GM19025 (cell line): ENCODE data around the gene SIRT6.
"Not testable (repeated sequence)": the region's sequence is repeated elsewhere in the genome, so short reads cannot be mapped to it uniquely, and the experiment has no call there.

Experiments used
- ATAC-seq: cut with Tn5 transposase; IDR thresholded peaks from one replicate; pipeline ENCODE4 v1.9.1; 2021; ENCODE audit warnings: mild to moderate bottlenecking, low read depth, moderate library complexity; ENCODE audit not compliant: unreplicated experiment

Gene SIRT6

DNA sequence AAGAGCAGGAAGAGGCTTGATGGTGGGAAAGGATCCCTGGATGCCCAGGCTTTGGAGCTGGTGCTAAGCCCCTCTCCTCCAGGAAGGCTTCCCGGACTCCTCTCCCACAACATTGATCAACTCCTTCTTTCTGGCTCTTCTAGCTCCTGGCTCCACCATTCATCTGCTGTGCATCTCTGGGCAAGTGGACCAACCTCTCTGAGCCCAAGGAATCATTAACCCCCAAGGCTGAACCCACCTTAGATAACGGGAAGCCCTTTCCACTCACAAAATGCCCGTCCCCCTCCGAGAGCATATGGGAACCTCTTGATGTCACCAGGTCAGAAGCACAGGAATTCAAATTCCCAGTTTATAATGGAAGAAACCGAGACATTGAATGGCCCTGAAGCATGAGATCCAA, 5.2 kb downstream of the SIRT6 start:
- no peak for ATAC-seq

DNA sequence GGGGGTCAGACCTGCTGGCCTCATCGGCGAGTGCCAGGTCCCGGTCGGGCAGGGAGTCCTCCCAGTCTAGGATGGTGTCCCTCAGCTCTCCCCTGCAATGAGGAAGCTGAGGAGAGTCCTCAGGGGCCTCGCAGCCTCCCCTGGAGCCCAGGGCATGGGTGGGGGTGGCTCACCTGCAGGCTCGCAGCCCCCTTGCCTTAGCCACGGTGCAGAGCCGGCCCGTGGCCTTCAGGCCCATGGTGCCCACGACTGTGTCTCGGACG, 6.8 kb downstream of the SIRT6 start:
- ATAC-seq = no peak

DNA sequence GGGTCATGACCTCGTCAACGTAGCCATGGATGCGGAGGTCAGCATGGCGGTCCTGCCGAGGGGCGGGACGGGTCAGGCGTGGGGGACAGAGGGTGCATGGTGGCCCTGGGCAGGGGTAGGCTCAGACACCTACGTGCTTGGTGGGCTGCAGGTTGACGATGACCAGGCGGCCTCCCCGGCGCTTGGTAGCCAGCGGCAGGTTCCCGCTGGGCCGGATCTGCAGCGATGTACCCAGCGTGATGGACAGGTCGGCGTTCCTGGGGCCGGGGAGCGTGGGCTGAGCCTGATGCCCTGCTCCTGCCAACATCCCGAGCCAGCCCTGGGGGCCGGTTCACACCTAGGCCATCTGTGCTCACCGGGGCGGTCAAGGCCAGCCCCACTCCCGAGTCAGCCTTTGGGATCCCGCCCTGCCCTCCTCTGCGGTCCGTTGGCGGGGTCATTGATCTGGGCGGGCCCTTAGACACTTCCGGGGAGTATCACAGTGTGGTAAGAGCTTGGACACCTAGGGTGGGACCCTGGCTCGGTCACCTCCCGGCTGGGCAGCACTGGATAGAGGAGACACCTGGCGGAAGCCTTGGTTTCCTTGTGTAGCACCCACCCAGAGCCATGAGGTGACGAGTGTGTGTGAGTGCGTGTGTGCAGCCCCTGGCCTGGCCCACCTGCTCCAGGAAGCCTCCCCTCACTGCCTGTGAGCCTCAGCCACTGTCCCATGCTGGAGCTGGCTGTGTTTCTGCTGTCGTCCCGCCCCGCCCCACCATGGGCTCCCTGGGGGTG, 7.3 kb downstream of the SIRT6 start:
- no peak for ATAC-seq

DNA sequence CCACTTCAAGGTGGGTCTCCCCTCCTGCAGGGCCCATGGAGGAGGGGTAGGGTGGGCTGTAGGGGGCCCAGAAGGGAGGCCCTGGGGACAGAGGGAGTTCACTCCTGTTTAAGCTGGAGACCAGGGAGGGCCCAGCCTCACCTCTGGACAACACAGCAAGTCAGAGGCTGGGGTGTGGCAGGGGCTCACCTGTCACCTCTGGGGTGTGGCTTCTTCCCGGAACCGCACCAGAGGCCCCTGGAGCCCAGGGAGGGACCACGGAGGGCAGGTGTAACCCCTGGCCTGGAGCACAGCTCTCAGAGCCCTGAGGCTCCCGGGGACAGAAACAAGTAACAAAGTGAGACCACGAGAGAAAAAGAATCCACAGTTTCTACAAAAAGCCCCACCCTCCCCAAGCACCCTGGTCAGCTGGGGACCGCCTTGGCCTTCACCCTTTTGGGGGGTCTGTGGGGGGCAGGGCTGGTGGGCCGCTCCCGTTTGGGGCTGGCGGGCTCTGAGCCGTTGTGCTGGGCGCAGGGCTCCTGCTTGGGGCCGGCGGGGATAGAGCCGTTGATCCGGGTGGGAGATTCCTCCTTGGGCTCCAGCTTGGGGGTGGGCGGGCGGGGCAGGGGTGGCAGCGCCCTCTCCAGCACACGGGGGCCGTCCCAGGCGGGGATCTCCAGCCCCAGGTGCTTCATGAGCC, 8.0 kb downstream of the SIRT6 start:
- ATAC-seq = no peak

DNA sequence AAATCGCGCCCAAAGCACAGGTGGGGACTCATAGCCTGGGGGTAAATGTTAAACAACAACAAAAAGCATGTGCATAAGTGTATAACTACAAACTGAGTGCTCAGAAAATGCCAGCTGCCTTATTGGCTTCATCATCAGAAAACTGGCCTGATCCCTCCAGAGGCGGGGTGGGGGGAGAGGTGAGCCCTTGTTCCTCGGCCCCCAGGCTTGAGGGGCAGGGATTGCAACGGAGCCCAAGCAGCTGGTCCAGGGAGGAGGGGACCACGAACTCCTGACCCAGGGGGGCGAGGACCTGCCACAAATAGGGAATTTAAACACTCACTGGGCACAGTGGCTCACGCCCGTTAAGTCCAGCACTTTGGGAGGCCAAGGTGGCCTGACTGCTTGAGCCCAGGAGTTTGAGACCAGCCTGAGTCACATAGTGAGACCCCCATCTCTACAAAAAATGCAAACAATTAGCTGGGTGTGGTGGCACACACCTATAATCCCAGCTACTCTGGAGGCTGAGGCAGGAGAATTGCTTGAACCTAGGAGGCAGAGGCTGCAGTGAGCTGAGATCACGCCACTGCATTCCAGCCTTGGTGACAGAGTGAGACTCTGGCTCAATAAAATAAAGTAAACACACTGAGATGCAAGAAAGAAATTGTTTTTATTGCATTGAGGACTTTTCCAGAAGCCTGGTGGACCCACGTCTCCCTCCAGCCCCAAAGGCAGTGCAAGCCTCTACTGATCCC, 8.7 kb downstream of the SIRT6 start:
- no peak for ATAC-seq

DNA sequence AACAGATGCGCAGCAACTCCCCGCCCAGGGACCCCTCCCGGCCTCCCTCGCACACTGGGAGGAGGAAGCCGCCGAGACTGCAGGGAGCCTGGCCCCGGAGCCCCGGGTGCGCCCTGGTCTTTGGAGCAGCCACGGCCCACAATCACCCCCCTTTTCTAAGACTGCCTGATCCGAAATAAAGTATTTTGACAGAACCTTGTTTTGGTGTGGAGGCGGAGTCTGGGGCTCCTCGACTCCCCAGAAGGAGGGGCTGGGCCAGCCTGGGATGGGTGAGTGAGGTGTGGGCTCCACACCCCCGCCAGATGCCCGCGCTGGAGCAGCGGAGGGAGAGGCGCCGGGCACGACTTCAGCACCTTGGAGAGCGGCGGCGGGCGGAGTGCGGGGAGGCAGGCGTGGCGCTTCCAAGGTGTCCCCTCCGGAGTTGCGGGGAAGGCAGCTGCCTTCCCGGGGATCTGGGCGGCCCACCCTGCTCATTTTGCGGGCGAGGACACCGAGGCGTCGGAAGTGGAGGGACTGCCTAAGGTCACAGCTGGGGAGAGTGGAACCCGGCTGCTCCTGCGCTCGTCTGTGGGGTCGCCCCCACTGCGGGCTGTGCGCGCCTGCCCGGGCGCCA, 9.4 kb downstream of the SIRT6 start:
- no peak for ATAC-seq

DNA sequence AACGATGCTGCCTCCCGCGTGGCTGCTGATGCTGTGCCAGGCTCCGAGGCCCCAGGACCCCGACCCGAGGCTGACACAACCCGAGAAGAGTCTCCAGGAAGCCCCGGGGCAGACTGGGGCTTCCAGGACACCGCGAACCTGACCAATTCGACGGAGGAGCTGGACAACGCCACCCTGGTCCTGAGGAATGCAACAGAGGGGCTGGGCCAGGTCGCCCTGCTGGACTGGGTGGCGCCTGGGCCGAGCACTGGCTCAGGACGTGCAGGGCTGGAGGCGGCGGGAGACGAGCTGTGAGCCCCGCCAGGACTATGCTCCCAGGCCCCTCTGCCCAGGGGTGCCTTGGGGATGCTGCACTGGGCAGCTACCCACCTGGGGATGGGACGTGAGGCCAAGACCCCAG, 10.7 kb downstream of the SIRT6 start:
- ATAC-seq = no peak

DNA sequence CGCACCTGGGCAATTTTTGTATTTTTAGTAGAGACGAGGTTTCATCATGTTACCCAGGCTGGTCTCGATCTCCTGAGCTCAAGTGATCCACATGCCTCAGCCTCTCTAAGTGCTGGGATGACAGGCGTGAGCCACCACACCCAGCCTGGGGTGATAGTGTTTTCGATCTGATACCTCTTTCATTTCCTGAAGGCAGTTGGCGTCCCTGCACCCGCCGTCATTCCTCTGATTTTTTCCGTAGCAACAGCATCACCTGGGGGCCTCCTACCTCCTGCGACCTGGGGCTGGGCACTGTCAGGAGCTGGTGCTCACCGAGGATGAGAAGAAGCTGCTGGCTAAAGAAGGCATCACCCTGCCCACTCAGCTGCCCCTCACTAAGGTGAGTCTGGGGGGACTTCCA, 18.1 kb downstream of the SIRT6 start:
- ATAC-seq = no peak

DNA sequence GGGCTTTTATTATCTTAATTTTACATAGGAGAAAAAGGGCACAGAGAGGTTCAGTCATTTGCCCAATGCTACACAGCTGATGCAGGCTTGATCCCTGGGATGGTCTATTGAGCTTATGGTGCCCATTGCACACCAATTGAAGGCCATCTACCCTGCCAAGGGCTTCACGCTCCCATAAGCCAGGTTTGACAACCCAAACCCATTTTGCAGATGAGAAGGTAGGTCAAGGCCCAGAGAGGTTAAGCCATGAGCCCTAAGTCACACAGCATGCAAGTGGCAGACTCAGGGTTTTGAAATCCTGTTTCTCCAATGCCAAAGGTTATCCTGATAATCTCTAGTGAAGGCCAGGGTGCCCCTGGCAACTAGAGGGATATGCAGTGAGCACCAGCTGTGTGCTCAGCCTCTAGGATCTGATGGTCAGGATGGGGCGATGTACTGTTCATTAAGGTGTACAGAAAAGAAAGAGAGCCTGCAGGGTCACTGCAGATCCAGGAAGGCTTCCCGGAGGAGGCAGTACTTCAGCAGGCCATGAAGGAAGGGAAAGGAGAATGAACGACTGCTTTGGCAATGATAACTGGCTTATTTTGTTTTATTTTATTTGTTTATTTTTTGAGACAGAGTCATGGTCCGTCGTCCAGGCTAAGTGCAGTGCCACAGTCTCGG, 20.8 kb downstream of the SIRT6 start:
- no peak for ATAC-seq

DNA sequence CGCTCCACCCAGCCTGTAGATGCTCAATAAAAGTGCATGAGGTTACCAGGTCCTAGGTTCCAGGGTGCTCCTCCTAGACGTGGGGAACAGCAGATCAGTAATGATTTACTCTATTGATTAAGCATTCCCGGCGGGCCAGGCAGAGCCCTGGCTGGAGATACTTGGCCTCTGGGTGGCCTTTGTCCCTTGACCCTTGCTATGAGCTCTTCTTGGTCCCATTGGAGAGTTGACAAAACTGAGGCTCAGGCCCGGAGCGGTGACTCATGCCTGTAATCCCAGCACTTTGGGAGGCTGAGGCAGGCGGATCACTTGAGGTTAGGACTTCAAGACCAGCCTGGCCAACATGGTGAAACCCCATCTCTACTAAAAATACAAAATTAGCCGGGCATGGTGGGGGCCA, 24.4 kb downstream of the SIRT6 start:
- ATAC-seq = not testable (repeated sequence)

DNA sequence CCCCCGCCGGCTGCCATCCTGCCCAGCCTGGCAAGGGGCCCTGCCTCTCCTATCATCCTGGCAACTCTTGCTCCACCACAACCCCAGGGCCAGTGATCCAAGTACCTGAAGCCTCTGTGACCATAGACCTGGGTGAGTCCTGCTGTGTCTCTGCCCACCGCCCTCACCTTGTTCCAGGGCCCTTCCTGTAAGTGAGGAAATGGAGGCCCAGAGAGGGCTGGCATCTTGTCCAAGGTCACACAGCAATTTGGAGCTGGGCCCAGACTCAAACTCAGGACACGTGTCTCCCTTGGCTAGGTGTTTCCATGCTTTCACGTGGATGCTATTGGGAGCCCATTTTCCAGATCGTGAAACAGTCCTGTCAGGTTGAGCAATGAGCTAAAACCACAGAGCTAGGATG, 25.2 kb downstream of the SIRT6 start:
- ATAC-seq = no peak

DNA sequence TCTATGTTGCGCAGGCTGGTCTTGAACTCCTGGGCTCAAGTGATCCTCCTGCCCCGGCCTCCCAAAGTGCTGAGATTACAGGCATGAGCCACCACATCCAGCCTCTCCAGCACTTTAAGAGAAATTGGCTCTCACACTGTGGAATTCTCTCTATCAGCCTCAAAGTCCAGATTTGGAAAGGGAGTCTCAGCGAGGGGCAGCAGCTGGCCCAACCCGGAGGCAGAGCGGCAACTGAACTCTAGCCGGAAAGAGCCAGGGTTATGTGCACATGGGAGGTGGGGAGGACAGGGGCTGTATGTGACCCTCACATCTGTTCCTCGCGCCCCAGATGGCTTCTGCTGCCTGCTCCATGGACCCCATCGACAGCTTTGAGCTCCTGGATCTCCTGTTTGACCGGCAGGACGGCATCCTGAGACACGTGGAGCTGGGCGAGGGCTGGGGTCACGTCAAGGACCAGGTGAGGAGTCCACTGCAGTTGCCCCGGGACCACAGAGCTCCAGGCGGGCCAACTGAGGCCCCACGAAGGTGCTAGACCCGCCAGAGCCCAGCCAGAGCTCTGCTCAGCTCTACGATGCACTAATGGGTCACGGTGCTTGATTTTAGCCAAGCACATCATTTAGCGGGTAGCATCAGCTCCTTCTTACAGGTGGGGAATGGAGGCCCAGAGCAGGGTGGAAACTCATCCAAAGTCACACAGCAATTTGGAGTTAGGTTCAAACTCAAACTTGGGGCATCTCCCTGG, 27.6 kb downstream of the SIRT6 start:
- no peak for ATAC-seq

DNA sequence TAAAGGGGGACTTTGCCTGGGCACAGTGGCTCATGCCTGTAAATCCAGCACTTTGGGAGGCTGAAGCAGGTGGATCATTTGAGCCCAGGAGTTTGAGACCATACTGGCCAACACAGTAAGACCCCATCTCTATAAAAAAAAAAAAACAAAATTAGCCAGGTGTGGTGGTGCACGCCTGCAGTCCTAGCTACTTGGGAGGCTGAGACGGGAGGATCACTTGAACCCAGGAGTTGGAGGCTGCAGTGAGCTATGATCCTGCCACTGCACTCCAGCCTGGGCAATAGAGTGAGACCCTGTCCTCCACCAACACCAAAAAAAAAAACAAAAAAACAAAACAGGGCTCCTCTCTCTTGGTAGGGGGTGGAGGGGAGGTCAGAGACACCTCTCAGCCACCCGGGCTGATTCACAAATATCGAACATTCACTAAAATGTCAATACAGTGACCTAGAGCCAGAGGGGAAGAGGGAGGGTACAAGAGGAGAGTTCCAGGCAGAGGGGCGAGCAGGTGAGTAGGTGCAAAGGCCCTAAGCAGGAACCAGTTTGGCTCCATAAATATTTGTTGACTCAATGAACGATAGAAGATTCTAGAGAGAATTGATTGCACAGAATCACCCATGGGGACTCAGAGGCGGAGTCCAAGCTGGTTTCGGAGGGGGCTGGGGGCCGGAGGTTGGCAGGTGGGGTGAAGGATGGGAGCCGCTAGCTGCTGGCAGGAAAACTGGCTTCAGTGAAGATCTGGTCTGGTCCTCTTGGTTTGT, 29.9 kb downstream of the SIRT6 start:
- no peak for ATAC-seq

DNA sequence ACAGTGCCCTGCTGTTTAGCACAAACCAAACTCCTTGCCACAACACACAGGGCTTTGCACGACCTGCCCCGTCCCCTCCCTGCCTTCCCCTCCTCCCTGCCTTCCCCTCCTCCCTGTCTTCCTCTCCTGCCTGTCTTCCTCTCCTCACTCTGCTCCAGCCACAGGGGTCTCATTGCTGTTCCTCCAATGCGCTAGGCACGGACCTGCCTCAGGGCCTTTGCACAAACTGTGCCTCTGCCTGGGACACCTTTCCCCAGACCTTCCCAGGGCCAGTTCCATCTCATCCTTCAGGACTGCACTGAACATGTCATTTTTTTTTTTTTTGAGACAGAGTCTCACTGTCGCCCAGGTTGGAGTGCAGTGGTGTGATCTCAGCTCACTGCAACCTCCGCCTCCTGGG, 30.7 kb downstream of the SIRT6 start:
- no peak for ATAC-seq

DNA sequence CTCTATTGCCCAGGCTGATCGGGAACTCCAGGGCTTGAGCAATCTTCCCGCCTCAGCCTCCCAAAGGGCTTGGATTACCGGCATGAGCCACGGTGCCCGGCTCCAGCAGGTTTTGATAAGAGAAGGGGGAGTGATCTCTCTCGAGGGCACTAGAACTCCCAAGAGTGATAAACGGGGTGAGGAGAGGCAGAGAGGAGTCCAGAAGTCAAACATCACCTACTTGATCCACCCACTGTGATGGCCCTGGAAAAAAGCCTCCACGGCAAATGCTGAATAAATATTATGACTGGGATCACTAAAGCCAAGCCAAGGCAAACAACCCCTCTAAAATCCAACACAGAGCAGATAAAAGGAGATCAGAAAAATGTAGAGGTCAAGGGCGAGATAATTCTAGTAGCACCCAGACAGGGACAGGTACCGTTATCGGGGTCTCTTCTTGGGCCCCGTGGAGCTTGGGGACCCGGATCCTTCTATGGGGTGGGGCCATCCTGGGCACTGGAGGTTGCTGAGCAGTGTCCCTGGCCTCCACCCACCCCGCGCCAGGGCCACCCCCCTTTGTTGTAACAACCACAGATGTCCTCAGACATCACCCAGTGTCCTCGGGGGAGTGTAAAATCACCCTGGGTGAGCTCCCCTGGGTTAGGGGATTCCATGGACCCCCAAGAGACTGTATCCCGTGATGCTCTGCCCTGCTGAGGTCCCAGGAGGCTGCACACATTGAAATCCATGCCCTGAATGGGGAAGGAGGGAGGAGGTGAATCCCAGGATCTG, 32.7 kb downstream of the SIRT6 start:
- no peak for ATAC-seq

DNA sequence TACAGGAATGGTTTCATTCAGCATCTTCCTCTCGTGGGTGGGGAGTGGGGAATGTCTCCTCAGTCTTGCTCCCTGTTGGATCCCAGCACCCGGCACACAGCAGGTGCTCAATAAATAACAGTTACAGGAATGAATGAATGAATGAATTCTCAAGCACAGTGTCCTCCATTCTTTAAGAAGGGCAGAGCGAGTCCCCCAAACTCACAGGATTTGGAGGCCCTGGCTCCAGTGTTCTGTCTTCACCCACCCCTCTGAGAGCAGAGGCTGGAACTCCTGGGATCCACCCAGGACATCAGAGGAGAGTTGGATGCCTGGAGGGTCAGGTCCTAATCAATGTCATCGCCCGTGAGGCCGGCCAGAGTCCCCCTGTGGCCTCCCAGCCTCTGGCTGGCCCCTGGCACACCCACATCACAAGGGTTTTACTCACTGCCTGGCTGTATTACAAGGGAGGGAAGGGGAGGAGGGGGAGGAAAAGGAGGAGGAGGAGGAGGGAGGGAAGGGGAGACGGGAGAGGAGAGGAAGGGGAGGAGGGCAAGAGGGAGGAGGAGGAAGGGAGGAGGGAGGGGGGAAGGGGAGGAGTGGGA, 37.6 kb downstream of the SIRT6 start:
- no peak for ATAC-seq

DNA sequence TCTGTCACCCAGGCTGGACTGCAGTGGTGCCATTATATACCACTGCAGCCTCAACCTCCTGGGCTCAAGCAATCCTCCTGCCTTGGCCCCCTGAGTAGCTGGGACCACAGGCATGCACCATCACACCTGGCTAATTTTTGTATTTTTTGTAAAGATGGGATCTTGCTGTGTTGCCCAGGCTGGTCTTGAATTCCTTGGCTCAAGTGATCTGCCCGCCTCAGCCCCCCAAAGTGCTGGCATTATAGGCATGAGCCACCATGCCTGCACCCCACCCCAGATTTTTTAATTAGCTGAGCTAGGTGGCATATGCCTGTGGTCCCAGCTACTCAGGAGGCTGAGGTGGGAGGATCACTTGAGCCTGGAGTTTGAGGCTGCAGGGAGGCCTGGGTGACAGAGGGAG, 39.4 kb downstream of the SIRT6 start:
- not testable (repeated sequence) for ATAC-seq

DNA sequence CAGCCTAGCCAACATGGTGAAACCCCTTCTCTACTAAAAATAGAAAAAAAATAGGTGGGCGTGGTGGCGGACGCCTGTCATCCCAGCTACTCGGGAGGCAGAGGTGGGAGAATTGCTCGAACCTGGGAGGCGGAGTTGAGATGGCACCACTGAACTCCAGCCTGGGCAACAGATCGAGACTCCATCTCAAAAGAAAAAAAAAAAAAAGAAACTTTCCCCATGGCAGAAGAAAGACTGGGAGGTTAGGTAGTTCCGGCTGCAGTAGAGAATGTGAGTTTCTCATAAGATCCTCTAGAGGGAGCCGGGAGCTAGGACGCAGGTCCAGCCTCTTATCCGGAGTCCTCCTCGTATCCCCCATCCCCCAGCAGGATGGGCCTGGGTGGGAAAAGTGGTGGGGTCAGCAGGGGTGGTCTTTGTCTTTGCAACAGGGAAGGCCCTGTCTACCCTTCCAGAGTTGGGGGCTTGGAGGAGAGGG, 42.1 kb downstream of the SIRT6 start:
- no peak for ATAC-seq
